ENCODE results near the gene PBLD.
A peak's percentile ranks its signal among the peaks of the same experiment; 100 is the strongest.

PBLD gene

DNA sequence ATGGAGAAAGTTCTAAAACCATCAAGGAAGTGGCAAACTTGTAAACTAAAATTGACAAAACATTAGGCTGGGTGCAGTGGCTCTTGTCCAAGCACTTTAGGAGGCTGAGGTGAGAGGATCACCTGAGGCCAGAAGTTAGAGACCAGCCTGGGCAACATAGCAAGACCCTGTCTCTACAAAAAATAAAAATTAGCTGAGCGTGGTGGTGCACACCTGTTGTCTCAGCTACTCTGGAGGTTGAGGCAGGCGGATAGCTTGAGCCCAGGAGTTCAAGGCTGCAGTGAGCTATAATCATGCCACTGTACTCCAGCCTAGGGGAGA, 30.3 kb downstream of the PBLD start:
- no peaks in the 10 kb centered on the region for H3K36me3 ChIP-seq (replicated peaks; ENCODE audit: low read depth, low read length)
- no peak overlapping the region for H3K27ac ChIP-seq (ENCODE audit: low read length)
- H3K27me3 ChIP-seq (ENCODE audit: low read depth, low read length): no peaks in the 10 kb centered on the region
- H3K9me3 ChIP-seq (ENCODE audit: insufficient read depth, low read length): peaks cover 6% of the 10 kb centered on the region; the same call in 1 of the 2 replicates
- no peak overlapping the region for H2AFZ ChIP-seq (ENCODE audit: low read depth, low read length)
- no peak overlapping the region for H3K9ac ChIP-seq (ENCODE audit: low read length)
- no peaks in the 10 kb centered on the region for H4K20me1 ChIP-seq (ENCODE audit: insufficient read depth, low read length)
- TF ChIP-seq, protein P1, sequence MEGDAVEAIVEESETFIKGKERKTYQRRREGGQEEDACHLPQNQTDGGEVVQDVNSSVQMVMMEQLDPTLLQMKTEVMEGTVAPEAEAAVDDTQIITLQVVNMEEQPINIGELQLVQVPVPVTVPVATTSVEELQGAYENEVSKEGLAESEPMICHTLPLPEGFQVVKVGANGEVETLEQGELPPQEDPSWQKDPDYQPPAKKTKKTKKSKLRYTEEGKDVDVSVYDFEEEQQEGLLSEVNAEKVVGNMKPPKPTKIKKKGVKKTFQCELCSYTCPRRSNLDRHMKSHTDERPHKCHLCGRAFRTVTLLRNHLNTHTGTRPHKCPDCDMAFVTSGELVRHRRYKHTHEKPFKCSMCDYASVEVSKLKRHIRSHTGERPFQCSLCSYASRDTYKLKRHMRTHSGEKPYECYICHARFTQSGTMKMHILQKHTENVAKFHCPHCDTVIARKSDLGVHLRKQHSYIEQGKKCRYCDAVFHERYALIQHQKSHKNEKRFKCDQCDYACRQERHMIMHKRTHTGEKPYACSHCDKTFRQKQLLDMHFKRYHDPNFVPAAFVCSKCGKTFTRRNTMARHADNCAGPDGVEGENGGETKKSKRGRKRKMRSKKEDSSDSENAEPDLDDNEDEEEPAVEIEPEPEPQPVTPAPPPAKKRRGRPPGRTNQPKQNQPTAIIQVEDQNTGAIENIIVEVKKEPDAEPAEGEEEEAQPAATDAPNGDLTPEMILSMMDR (IDR thresholded peaks at IDR 0.05; ENCODE audit: low read depth, low read length): no peak
- no peak for TF ChIP-seq EZH2phosphoT487 (IDR thresholded peaks at IDR 0.05; ENCODE audit: low read depth)
- H3K4me2 ChIP-seq (ENCODE audit: low read length): no peak overlapping the region
- H3K79me2 ChIP-seq (ENCODE audit: low read length): no peaks in the 10 kb centered on the region
- H3K4me3 ChIP-seq (ENCODE audit: low read length): no peak overlapping the region
- H3K4me1 ChIP-seq (ENCODE audit: low read length): peaks cover 29% of the 10 kb centered on the region

DNA sequence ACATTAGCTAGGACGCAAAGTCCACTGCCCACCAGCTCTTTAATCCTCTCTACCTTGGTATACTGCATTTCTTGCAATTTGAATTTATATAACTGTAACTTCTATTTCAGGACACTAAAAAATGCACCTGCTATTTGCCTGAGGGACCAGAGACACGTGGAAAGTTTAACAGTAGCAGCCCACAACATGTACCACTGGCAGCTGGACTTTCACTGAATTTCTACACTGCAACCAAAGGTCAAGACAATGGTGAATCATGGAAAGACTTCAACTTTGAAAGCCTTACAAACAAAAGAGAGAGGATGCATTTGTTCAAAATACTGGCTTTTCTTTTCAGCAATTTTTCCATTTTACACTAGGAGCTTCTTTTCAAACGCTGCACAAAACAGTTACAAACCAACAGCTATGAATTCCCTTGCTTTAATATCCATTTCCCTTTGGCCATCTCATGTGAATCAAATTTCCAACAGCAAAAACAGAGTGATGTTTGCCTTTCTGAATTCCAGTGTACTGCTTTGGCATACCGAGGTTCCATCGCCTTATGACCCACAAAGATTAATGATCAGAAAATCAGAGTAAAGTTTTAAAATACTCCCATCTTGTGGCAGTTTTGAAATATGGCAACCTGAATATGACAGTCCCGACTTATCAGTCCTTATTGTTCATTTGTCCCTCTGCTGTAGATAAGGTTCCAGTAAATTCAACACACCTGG, 30.8 kb downstream of the PBLD start:
- Histone ChIP-seq H3K4me2 (ENCODE audit: low read length) (peak overlapping the region; percentile 96), H4K20me1 (ENCODE audit: insufficient read depth, low read length) (no peaks in the 10 kb centered on the region), H3K36me3 (replicated peaks; ENCODE audit: low read depth, low read length) (no peaks in the 10 kb centered on the region), H3K27me3 (ENCODE audit: low read depth, low read length) (no peaks in the 10 kb centered on the region), H3K27ac (ENCODE audit: low read length) (no peak overlapping the region), H2AFZ (ENCODE audit: low read depth, low read length) (no peak overlapping the region), H3K4me1 (ENCODE audit: low read length) (peaks cover 33% of the 10 kb centered on the region), H3K9me3 (ENCODE audit: insufficient read depth, low read length) (peaks cover 6% of the 10 kb centered on the region; the same call in 1 of the 2 replicates), H3K79me2 (ENCODE audit: low read length) (no peaks in the 10 kb centered on the region), H3K4me3 (ENCODE audit: low read length) (no peak overlapping the region), H3K9ac (ENCODE audit: low read length) (no peak overlapping the region)
- no peak for TF ChIP-seq EZH2phosphoT487 (IDR thresholded peaks at IDR 0.05; ENCODE audit: low read depth)
- TF ChIP-seq, protein P1 (IDR thresholded peaks at IDR 0.05; ENCODE audit: low read depth, low read length): peak; percentile 62

DNA sequence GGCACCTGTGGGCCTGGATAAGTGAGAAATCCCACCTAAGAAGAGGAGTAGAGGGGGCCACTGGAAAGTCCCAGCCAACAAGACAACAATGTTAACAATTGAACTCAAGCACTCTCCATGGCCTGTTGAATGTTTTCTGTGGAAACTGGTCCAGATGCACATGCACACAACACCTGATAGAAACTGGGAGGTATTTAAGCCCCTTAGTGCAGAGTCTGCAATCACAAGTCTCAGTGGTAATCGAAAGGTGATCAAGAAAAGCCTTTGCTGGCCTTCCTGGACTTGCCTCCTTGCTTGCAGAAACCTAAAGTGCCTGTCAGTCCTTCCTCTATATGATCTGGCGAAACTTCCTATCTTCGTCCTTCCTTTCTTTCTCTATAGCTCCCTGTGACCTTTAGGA, 31.4 kb downstream of the PBLD start:
- H3K27ac ChIP-seq (ENCODE audit: low read length): no peak overlapping the region
- H4K20me1 ChIP-seq (ENCODE audit: insufficient read depth, low read length): no peaks in the 10 kb centered on the region
- H2AFZ ChIP-seq (ENCODE audit: low read depth, low read length): no peak overlapping the region
- H3K4me1 ChIP-seq (ENCODE audit: low read length): peaks cover 36% of the 10 kb centered on the region
- H3K36me3 ChIP-seq (replicated peaks; ENCODE audit: low read depth, low read length): no peaks in the 10 kb centered on the region
- no peaks in the 10 kb centered on the region for H3K27me3 ChIP-seq (ENCODE audit: low read depth, low read length)
- H3K4me3 ChIP-seq (ENCODE audit: low read length): no peak overlapping the region
- H3K79me2 ChIP-seq (ENCODE audit: low read length): no peaks in the 10 kb centered on the region
- no peak overlapping the region for H3K9ac ChIP-seq (ENCODE audit: low read length)
- H3K9me3 ChIP-seq (ENCODE audit: insufficient read depth, low read length): peaks cover 6% of the 10 kb centered on the region; the same call in 1 of the 2 replicates
- peak overlapping the region; percentile 96 for H3K4me2 ChIP-seq (ENCODE audit: low read length)
- no peak for TF ChIP-seq EZH2phosphoT487 (IDR thresholded peaks at IDR 0.05; ENCODE audit: low read depth)
- TF ChIP-seq, protein P1 (IDR thresholded peaks at IDR 0.05; ENCODE audit: low read depth, low read length): no peak

DNA sequence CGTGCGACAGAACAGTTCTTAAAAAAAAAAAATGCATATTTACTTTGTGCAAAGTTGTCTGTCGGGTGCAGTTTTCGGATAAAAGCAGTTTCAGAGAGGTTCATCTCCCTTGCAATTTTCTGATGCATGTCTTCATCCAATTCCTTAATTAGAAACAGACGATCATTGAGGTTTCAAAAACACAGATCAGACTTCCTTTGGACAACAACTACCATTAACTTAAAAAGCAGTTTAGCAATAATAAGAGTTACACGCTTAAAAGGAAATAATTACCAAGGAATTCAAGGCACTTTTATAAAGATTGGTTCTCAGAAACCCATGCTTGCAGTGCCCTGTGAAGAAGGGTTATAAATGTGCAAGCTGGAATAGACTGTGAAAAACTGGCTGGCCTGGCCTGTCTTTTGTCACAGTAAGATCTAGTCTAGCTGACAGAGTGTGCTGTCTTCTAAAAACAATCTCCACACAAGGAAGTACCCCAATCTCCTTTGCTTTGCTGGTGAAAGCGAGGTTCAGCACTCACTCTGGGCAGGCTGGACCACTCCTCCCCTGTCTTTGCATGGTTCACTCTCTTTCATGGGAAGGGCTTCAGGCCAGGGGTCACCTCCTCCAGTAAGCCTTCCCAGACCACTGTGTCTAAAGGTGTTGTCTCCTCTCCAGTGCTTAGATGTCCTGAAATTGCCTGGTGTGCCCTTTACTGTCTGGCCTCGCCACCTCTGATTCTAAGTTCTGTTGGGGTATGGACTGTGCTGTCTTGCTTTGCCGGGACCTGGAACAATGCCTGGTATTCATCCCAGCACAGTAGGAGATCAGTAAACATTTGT, 35.7 kb downstream of the PBLD start:
- TF ChIP-seq EZH2phosphoT487 (IDR thresholded peaks at IDR 0.05; ENCODE audit: low read depth): no peak
- TF ChIP-seq, protein P1 (IDR thresholded peaks at IDR 0.05; ENCODE audit: low read depth, low read length): no peak
- Histone ChIP-seq H3K4me2 (ENCODE audit: low read length) (peak overlapping the region; percentile 61), H3K4me1 (ENCODE audit: low read length) (peaks cover 36% of the 10 kb centered on the region), H2AFZ (ENCODE audit: low read depth, low read length) (no peak overlapping the region), H4K20me1 (ENCODE audit: insufficient read depth, low read length) (no peaks in the 10 kb centered on the region), H3K36me3 (replicated peaks; ENCODE audit: low read depth, low read length) (no peaks in the 10 kb centered on the region), H3K79me2 (ENCODE audit: low read length) (no peaks in the 10 kb centered on the region), H3K4me3 (ENCODE audit: low read length) (peak overlapping the region; percentile 36), H3K9ac (ENCODE audit: low read length) (no peak overlapping the region), H3K9me3 (ENCODE audit: insufficient read depth, low read length) (peaks cover 6% of the 10 kb centered on the region; the same call in 1 of the 2 replicates), H3K27me3 (ENCODE audit: low read depth, low read length) (no peaks in the 10 kb centered on the region), H3K27ac (ENCODE audit: low read length) (no peak overlapping the region)

Measured in OCI-LY3 (cell line).